Esophagus muscularis mucosa (tissue), 4 donors: Measurements from ENCODE around the gene SLC44A2. TPM values are rescaled to one million over a fixed set of nuclear protein-coding genes. Genes with fewer than 3 reads are reported as not detected.

Source experiments
- DNase-seq: peaks from one replicate; pipeline ENCODE4 v3.0.0-alpha.2; 2017; ENCODE audit errors: extremely low spot score
- H3K27ac ChIP-seq, 4 donors: fragments of 200-600 bp; sonication (generic); replicated peaks in 1 of 4; 1 replicate in 3 of 4; 2 replicates in 1 of 4; pipeline ENCODE4 v1.5.1; 2016 to 2019; ENCODE audit warnings: mild to moderate bottlenecking in 1 of 4
- H3K27me3 ChIP-seq, 4 donors: fragments of 200-600 bp; sonication (generic); one replicate each; pipeline versions ENCODE4 v1.5.1 to v1.6.0; 2016 to 2019
- H3K36me3 ChIP-seq, 4 donors: fragments of 200-600 bp; sonication (generic); one replicate each; pipeline ENCODE4 v1.5.1; 2016 to 2019
- H3K4me1 ChIP-seq, 4 donors: fragments of 200-600 bp; sonication (generic); one replicate each; pipeline ENCODE4 v1.5.1; 2016 to 2019
- H3K4me3 ChIP-seq, 4 donors: fragments of 200-600 bp; sonication (generic); 1 replicate in 2 of 4; 2 replicates in 2 of 4; pipeline ENCODE4 v1.5.1; 2016 to 2019; ENCODE audit warnings: mild to moderate bottlenecking in 4 of 4, moderate library complexity in 1 of 4
- H3K9me3 ChIP-seq, 4 donors: fragments of 200-600 bp; sonication (generic); 1 replicate in 3 of 4; 2 replicates in 1 of 4; pipeline ENCODE4 v1.5.1; 2016 to 2019
- CTCF ChIP-seq, 3 experiments: fragments of 200-600 bp in 2 of 3; fragments of 450-650 bp in 1 of 3; sonication (generic) in 2 of 3; IDR thresholded peaks; one replicate each; pipeline ENCODE4 v1.5.1; 2017 to 2019; ENCODE audit warnings: antibody characterized with exemption in 3 of 3, mild to moderate bottlenecking in 2 of 3, moderate library complexity in 1 of 3
- EP300 ChIP-seq: sonication (generic); formaldehyde crosslinking; IDR thresholded peaks from one replicate; pipeline ENCODE4 v1.6.1; 2017; ENCODE audit warnings: antibody characterized with exemption
- POLR2A ChIP-seq: fragments of 450-650 bp; IDR thresholded peaks from one replicate; pipeline ENCODE4 v1.6.1; 2017; ENCODE audit warnings: antibody characterized with exemption, moderate library complexity, mild to moderate bottlenecking, low read depth
- POLR2AphosphoS5 ChIP-seq, 2 donors: sonication (generic); formaldehyde crosslinking; IDR thresholded peaks; one replicate each; pipeline ENCODE4 v1.6.1; 2017; ENCODE audit warnings: antibody characterized with exemption in 2 of 2
- WGBS: methylation state at CpG from one replicate; pipeline ENCODE4 v1.1.5; 2018; 5-methylcytosine and 5-hydroxymethylcytosine counted together
- intact Hi-C: fragments of 100-400 bp; cut with DNase I; formaldehyde crosslinking; loops from one replicate; pipeline ENCODE4 v1.15.1; 2023
- total RNA-seq, 4 donors: library from RNA; depleted of rRNA; stranded (reverse); fragments of >200 nt; gene quantifications; one replicate each; pipeline versions ENCODE4 v1.1.0 to v1.2.1, GENCODE V29; 2016

Gene SLC44A2
- total RNA-seq, 4 donors from 2014 or later = 26.2 to 71.2 (median 46.1) TPM

- no peak overlapping the region for H3K27ac ChIP-seq
- peaks cover 15 to 31% (median 22%) of the 10 kb centered on the region in 4 donors for H3K4me1 ChIP-seq
- no peak for TF ChIP-seq POLR2A
- no peak for TF ChIP-seq CTCF (IDR thresholded peaks at IDR 0.05)
- TF ChIP-seq POLR2AphosphoS5 (IDR thresholded peaks at IDR 0.05) = no peak
- no peak for TF ChIP-seq EP300
- no peak overlapping the region for H3K4me3 ChIP-seq
- DNase-seq = no peak
- intact Hi-C loops = no loop called here
- H3K36me3 ChIP-seq = peaks cover 12 to 79% (median 70%) of the 10 kb centered on the region in 4 donors
- no peaks in the 10 kb centered on the region for H3K9me3 ChIP-seq
- 86% methylated on average over 4 of the region's 4 CpGs for WGBS
- no peaks in the 10 kb centered on the region for H3K27me3 ChIP-seq
These were observed 15.9 kb downstream of the SLC44A2 start for GRCh38 chr19:10641248-10641647.

- Histone ChIP-seq H3K36me3 (peaks cover 10 to 66% (median 56%) of the 10 kb centered on the region in 4 donors), H3K27me3 (no peaks in the 10 kb centered on the region), H3K9me3 (no peaks in the 10 kb centered on the region), H3K4me1 (peaks cover 15 to 36% (median 23%) of the 10 kb centered on the region in 4 donors), H3K4me3 (no peak overlapping the region), H3K27ac (peak overlapping the region in 1 of 4 donors; percentile 71)
- intact Hi-C loops = no loop called here
- WGBS = 69% methylated on average over 25 of the region's 25 CpGs
- no peak for TF ChIP-seq POLR2A
- no peak for DNase-seq
These were observed 17.3 kb downstream of the SLC44A2 start for GRCh38 chr19:10642473-10643171.

- no peak overlapping the region for H3K4me3 ChIP-seq
- no peaks in the 10 kb centered on the region for H3K27me3 ChIP-seq
- peaks cover 6 to 58% (median 49%) of the 10 kb centered on the region in 4 donors for H3K36me3 ChIP-seq
- no peak for DNase-seq
- H3K4me1 ChIP-seq = peaks cover 15 to 36% (median 23%) of the 10 kb centered on the region in 4 donors
- peak overlapping the region; percentile 58 to 71 (median 60) for H3K27ac ChIP-seq
- TF ChIP-seq POLR2AphosphoS5 (IDR thresholded peaks at IDR 0.05) (no peak), POLR2A (no peak), CTCF (IDR thresholded peaks at IDR 0.05) (no peak), EP300 (no peak)
- WGBS = 42% methylated on average over 11 of the region's 21 CpGs
- intact Hi-C loops = no loop called here
- no peaks in the 10 kb centered on the region for H3K9me3 ChIP-seq
These were observed 18.0 kb downstream of the SLC44A2 start for GRCh38 chr19:10643172-10643967.

GRCh38 chr19:10643968-10644259 is 18.6 kb downstream of the SLC44A2 start:
- Histone ChIP-seq H3K4me3 (no peak overlapping the region), H3K4me1 (peaks cover 15 to 36% (median 23%) of the 10 kb centered on the region in 4 donors), H3K9me3 (no peaks in the 10 kb centered on the region), H3K27ac (peak overlapping the region; percentile 58 to 71 (median 60)), H3K36me3 (peaks cover 6 to 53% (median 43%) of the 10 kb centered on the region in 4 donors), H3K27me3 (no peaks in the 10 kb centered on the region)
- intact Hi-C loops = loop anchor here (1.0 kb wide), 1 partner anchor 63 kb away; no protein-coding TSS in a partner anchor
- WGBS = 34% methylated on average over 3 of the region's 3 CpGs
- no peak for DNase-seq
- TF ChIP-seq POLR2A = no peak
- TF ChIP-seq POLR2AphosphoS5 (IDR thresholded peaks at IDR 0.05) = no peak
- TF ChIP-seq CTCF (IDR thresholded peaks at IDR 0.05) = no peak
- no peak for TF ChIP-seq EP300
